ENCODE data around the gene CENPT. TPM values are rescaled to one million over a fixed set of nuclear protein-coding genes. Genes with fewer than 3 reads are reported as not detected.

CENPT gene
- total and polyA plus RNA-seq, 2 of the 13 experiments (the other 11 are each of a cell fraction or from before 2014, with no cell fraction given): 40.9 to 43.3 TPM

DNA sequence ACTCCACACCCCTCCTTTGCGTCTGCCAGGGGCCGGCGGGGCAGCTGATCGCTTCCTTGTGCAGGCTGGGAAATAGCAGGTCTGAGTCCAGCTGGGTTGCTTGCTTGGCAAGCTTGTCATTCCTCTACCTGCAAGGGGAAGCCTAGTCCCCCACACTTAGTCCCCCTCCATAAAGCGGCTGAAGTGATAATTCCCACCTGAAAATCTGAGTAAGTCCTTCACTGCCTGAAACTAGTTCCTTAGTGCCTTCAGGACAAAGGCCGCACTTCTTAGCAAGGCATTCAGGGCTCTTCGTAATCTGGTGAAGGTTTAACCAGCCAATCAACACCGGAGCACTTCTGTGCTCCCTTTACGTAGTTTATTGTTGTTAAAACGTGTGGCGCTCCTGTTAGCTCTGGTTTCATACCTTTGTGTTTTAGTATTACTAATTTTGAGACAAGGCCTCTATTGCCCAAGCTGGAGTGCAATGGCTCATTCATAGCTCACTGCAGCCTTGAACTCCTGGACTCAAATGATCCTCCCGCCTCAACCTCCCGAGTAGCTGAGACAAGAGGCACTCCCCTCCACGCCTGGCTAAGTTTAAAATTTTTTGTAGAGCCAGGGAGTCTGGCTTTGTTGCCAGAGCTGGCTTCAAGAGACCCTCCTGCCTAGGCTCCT lies 46.4 kb upstream of the CENPT start (continued):
- TF ChIP-seq, protein P1, sequence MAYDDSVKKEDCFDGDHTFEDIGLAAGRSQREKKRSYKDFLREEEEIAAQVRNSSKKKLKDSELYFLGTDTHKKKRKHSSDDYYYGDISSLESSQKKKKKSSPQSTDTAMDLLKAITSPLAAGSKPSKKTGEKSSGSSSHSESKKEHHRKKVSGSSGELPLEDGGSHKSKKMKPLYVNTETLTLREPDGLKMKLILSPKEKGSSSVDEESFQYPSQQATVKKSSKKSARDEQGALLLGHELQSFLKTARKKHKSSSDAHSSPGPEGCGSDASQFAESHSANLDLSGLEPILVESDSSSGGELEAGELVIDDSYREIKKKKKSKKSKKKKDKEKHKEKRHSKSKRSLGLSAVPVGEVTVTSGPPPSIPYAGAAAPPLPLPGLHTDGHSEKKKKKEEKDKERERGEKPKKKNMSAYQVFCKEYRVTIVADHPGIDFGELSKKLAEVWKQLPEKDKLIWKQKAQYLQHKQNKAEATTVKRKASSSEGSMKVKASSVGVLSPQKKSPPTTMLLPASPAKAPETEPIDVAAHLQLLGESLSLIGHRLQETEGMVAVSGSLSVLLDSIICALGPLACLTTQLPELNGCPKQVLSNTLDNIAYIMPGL (CRISPR knock-in tag; IDR thresholded peaks at IDR 0.05; ENCODE audit: borderline replicate concordance in 1 of 2, low read depth in 1 of 2): 0 out of 4 replicates have a peak, but pooled peaks of 1 of the 2 experiments have one; percentile 1
- no peak; the same call in 1 of the 2 replicates for TF ChIP-seq ARHGAP35 (CRISPR knock-in tag; IDR thresholded peaks at IDR 0.05; ENCODE audit: borderline replicate concordance)
- TF ChIP-seq, protein P2, sequence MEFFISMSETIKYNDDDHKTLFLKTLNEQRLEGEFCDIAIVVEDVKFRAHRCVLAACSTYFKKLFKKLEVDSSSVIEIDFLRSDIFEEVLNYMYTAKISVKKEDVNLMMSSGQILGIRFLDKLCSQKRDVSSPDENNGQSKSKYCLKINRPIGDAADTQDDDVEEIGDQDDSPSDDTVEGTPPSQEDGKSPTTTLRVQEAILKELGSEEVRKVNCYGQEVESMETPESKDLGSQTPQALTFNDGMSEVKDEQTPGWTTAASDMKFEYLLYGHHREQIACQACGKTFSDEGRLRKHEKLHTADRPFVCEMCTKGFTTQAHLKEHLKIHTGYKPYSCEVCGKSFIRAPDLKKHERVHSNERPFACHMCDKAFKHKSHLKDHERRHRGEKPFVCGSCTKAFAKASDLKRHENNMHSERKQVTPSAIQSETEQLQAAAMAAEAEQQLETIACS (CRISPR knock-in tag; IDR thresholded peaks at IDR 0.05): no peak
- no peak for TF ChIP-seq HNRNPUL1 (IDR thresholded peaks at IDR 0.05; ENCODE audit: low read depth, low read length)
- TF ChIP-seq ZNF878 (CRISPR knock-in tag; IDR thresholded peaks at IDR 0.05): no peak
- TF ChIP-seq, protein P3, sequence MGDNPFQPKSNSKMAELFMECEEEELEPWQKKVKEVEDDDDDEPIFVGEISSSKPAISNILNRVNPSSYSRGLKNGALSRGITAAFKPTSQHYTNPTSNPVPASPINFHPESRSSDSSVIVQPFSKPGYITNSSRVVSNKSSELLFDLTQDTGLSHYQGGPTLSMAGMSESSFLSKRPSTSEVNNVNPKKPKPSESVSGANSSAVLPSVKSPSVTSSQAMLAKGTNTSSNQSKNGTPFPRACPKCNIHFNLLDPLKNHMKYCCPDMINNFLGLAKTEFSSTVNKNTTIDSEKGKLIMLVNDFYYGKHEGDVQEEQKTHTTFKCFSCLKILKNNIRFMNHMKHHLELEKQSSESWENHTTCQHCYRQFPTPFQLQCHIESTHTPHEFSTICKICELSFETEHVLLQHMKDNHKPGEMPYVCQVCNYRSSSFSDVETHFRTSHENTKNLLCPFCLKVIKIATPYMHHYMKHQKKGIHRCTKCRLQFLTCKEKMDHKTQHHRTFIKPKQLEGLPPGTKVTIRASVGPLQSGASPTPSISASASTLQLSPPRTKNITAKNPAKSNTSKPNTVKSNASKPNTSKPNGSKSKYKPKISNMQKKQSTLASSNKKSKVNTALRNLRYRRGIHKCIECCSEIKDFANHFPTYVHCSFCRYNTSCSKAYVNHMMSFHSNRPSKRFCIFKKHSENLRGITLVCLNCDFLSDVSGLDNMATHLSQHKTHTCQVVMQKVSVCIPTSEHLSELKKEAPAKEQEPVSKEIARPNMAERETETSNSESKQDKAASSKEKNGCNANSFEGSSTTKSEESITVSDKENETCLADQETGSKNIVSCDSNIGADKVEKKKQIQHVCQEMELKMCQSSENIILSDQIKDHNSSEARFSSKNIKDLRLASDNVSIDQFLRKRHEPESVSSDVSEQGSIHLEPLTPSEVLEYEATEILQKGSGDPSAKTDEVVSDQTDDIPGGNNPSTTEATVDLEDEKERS (CRISPR knock-in tag; IDR thresholded peaks at IDR 0.05): no peak
- no peak for TF ChIP-seq SMAD1 (CRISPR knock-in tag; IDR thresholded peaks at IDR 0.05; ENCODE audit: borderline replicate concordance, low read depth)
- no peak for TF ChIP-seq ZNF143 (CRISPR knock-in tag; IDR thresholded peaks at IDR 0.05)
- TF ChIP-seq, protein P4, sequence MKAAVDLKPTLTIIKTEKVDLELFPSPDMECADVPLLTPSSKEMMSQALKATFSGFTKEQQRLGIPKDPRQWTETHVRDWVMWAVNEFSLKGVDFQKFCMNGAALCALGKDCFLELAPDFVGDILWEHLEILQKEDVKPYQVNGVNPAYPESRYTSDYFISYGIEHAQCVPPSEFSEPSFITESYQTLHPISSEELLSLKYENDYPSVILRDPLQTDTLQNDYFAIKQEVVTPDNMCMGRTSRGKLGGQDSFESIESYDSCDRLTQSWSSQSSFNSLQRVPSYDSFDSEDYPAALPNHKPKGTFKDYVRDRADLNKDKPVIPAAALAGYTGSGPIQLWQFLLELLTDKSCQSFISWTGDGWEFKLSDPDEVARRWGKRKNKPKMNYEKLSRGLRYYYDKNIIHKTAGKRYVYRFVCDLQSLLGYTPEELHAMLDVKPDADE (CRISPR knock-in tag; IDR thresholded peaks at IDR 0.05): no peak
- no peak for TF ChIP-seq ZNF773 (CRISPR knock-in tag; IDR thresholded peaks at IDR 0.05; ENCODE audit: borderline replicate concordance)
- TF ChIP-seq RNF2 (conservative IDR thresholded peaks at IDR 0.05; ENCODE audit: low read depth): no peak
- no peak for TF ChIP-seq ZSCAN22 (CRISPR knock-in tag; IDR thresholded peaks at IDR 0.05)
- TF ChIP-seq, protein P5, sequence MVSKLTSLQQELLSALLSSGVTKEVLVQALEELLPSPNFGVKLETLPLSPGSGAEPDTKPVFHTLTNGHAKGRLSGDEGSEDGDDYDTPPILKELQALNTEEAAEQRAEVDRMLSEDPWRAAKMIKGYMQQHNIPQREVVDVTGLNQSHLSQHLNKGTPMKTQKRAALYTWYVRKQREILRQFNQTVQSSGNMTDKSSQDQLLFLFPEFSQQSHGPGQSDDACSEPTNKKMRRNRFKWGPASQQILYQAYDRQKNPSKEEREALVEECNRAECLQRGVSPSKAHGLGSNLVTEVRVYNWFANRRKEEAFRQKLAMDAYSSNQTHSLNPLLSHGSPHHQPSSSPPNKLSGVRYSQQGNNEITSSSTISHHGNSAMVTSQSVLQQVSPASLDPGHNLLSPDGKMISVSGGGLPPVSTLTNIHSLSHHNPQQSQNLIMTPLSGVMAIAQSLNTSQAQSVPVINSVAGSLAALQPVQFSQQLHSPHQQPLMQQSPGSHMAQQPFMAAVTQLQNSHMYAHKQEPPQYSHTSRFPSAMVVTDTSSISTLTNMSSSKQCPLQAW (CRISPR knock-in tag; IDR thresholded peaks at IDR 0.05): no peak
- TF ChIP-seq, protein P6, sequence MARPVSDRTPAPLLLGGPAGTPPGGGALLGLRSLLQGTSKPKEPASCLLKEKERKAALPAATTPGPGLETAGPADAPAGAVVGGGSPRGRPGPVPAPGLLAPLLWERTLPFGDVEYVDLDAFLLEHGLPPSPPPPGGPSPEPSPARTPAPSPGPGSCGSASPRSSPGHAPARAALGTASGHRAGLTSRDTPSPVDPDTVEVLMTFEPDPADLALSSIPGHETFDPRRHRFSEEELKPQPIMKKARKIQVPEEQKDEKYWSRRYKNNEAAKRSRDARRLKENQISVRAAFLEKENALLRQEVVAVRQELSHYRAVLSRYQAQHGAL (CRISPR knock-in tag; IDR thresholded peaks at IDR 0.05; ENCODE audit: not compliant biosample characterization): no peak
- no peak for TF ChIP-seq ZNF3 (CRISPR knock-in tag; IDR thresholded peaks at IDR 0.05)
